Endodermal cell (in vitro differentiated cells): ENCODE measurements around the gene FAM89B. TPM values are rescaled to one million over a fixed set of nuclear protein-coding genes. Genes with fewer than 3 reads are reported as not detected.

ENCODE experiments used
- DNase-seq: peaks from one replicate; pipeline ENCODE4 v3.0.0-alpha.2; 2017
- H3K27ac ChIP-seq: 2 replicates; pipeline ENCODE4 v1.5.1; 2013; ENCODE audit warnings: mild to moderate bottlenecking, low read depth, low read length, moderate library complexity
- H3K27me3 ChIP-seq: 2 replicates; pipeline ENCODE4 v1.6.1; 2013; ENCODE audit warnings: mild to moderate bottlenecking, low read length, moderate library complexity; ENCODE audit not compliant: insufficient read depth, control insufficient read depth, poor library complexity, severe bottlenecking
- H3K36me3 ChIP-seq: 2 replicates; pipeline ENCODE4 v1.7.0; 2013; ENCODE audit warnings: mild to moderate bottlenecking, low read length, moderate library complexity; ENCODE audit not compliant: control insufficient read depth, insufficient read depth
- H3K4me1 ChIP-seq: one replicate; pipeline ENCODE4 v1.7.0; 2013; ENCODE audit warnings: low read length; ENCODE audit not compliant: control insufficient read depth, insufficient read depth
- H3K4me3 ChIP-seq: 2 replicates; pipeline ENCODE4 v1.5.1; 2013; ENCODE audit warnings: mild to moderate bottlenecking, low read length, moderate library complexity
- H3K9ac ChIP-seq: 2 replicates; pipeline ENCODE4 v1.6.1; 2013; ENCODE audit warnings: mild to moderate bottlenecking, low read length, moderate library complexity; ENCODE audit not compliant: poor library complexity, severe bottlenecking; ENCODE audit errors: extremely low read depth
- H3K9me3 ChIP-seq: 2 replicates; pipeline ENCODE4 v1.6.1; 2013; ENCODE audit warnings: mild to moderate bottlenecking, low read length, moderate library complexity; ENCODE audit not compliant: control insufficient read depth
- H3K27ac Mint-ChIP-seq: 2 replicates; pipeline ENCODE4 v1.8.0; 2020; ENCODE audit warnings: mixed read lengths
- H3K27me3 Mint-ChIP-seq: 2 replicates; pipeline ENCODE4 v1.8.0; 2021; ENCODE audit warnings: mild to moderate bottlenecking, mixed read lengths; ENCODE audit not compliant: insufficient read depth
- H3K36me3 Mint-ChIP-seq: 2 replicates; pipeline ENCODE4 v1.8.0; 2020; ENCODE audit warnings: low read depth, mixed read lengths
- H3K4me1 Mint-ChIP-seq: 2 replicates; pipeline ENCODE4 v1.8.0; 2020; ENCODE audit warnings: mixed read lengths
- H3K4me3 Mint-ChIP-seq: 2 replicates; pipeline ENCODE4 v1.8.0; 2020; ENCODE audit warnings: mild to moderate bottlenecking, moderate library complexity, mixed read lengths
- H3K9me3 Mint-ChIP-seq: 2 replicates; pipeline ENCODE4 v1.8.0; 2020; ENCODE audit warnings: mild to moderate bottlenecking, mixed read lengths
- WGBS, 2 experiments: methylation state at CpG; one replicate each; pipeline versions ENCODE4 v1.1.5 to v1.1.7; 2013; ENCODE audit warnings: missing lambda C conversion rate in 2 of 2, mixed read lengths in 1 of 2; ENCODE audit not compliant: insufficient coverage in 1 of 2, insufficient read length in 1 of 2; 5-methylcytosine and 5-hydroxymethylcytosine counted together
- total RNA-seq, 2 donors: library from RNA; stranded (reverse); fragmentation: NEBNext Ultra II Directional in 1 of 2; extraction: Animal tissue kit (Norgen Biotek cat#: 25700) in 1 of 2; gene quantifications; 2 replicates in 1 of 2; 3 replicates in 1 of 2; pipeline ENCODE4 v1.2.1, GENCODE V29; 2021
- TF ChIP-seq, protein P1 (sequence below): fragments of 200-600 bp; sonication (generic); conservative IDR thresholded peaks from 2 replicates; pipeline ENCODE4 v1.5.0; 2021; ENCODE audit warnings: antibody characterized with exemption, mild to moderate bottlenecking

FAM89B gene
- total RNA-seq, 2 donors from 2014 or later, result 23.3 to 24.9 TPM

DNA sequence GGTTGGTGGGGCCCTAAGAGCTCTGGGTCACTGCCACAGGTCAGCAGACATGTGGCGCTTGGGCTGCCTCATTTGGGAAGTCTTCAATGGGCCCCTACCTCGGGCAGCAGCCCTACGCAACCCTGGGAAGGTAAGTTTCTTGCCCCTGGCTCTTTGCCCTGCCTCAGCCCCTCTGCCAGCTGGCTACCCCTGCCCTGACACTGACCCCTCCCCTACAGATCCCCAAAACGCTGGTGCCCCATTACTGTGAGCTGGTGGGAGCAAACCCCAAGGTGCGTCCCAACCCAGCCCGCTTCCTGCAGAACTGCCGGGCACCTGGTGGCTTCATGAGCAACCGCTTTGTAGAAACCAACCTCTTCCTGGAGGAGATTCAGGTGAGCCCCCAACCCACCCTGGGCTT, 45.6 kb upstream of the FAM89B start:
- Histone ChIP-seq H3K27me3 (no peaks in the 10 kb centered on the region), H3K4me3 (no peak overlapping the region), H3K4me1 (peaks cover 2% of the 10 kb centered on the region), H3K9ac (no peak overlapping the region), H3K9me3 (no peaks in the 10 kb centered on the region), H3K36me3 (peaks cover 43% of the 10 kb centered on the region), H3K27ac (no peak overlapping the region)
- TF ChIP-seq, protein P1, sequence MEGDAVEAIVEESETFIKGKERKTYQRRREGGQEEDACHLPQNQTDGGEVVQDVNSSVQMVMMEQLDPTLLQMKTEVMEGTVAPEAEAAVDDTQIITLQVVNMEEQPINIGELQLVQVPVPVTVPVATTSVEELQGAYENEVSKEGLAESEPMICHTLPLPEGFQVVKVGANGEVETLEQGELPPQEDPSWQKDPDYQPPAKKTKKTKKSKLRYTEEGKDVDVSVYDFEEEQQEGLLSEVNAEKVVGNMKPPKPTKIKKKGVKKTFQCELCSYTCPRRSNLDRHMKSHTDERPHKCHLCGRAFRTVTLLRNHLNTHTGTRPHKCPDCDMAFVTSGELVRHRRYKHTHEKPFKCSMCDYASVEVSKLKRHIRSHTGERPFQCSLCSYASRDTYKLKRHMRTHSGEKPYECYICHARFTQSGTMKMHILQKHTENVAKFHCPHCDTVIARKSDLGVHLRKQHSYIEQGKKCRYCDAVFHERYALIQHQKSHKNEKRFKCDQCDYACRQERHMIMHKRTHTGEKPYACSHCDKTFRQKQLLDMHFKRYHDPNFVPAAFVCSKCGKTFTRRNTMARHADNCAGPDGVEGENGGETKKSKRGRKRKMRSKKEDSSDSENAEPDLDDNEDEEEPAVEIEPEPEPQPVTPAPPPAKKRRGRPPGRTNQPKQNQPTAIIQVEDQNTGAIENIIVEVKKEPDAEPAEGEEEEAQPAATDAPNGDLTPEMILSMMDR, result no peak
- DNase-seq, result no peak
- Mint-ChIP-seq H3K27ac (no peak overlapping the region), H3K9me3 (no peaks in the 10 kb centered on the region), H3K27me3 (peaks cover 4% of the 10 kb centered on the region), H3K36me3 (peaks cover 34% of the 10 kb centered on the region), H3K4me3 (peak overlapping the region; percentile 71), H3K4me1 (peaks cover 31% of the 10 kb centered on the region)
- 89 to 96% methylated on average over 5 to 8 of the region's 8 CpGs for WGBS, 2 experiments

DNA sequence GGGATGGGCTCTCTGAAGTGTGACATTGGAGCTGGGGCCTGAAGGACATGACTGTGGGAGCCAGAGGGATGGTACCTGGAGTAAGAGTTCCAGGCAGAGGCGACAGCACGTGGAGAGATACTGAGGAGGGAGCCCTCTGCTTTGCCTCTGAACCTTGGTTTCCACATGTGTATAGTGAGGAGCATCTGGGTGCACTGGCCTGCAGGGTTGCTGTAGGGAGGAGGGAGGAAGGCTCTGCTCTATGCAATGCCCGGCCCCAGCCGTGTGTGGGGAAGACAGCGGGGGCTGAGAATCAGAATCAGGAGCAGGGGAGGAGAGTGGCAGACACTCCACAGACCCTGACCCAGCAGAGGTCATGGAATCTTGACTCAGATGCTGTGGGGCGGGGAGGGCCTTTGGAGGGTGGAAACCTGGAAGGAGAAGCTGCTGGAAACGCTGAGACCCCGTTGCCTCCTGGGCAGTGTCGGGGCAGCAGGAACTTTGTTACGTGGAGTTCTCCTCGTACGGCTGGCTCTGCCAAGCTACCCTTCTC, 43.5 kb upstream of the FAM89B start:
- Mint-ChIP-seq H3K4me3 (no peak overlapping the region), H3K9me3 (no peaks in the 10 kb centered on the region), H3K27me3 (peaks cover 4% of the 10 kb centered on the region), H3K4me1 (peaks cover 11% of the 10 kb centered on the region), H3K27ac (no peak overlapping the region), H3K36me3 (peaks cover 42% of the 10 kb centered on the region)
- TF ChIP-seq, protein P1, result no peak
- Histone ChIP-seq H3K9me3 (no peaks in the 10 kb centered on the region), H3K4me1 (peaks cover 2% of the 10 kb centered on the region), H3K27me3 (no peaks in the 10 kb centered on the region), H3K27ac (no peak overlapping the region), H3K36me3 (peaks cover 56% of the 10 kb centered on the region), H3K4me3 (no peak overlapping the region), H3K9ac (no peak overlapping the region)
- 89 to 95% methylated on average over 3 to 12 of the region's 12 CpGs for WGBS, 2 experiments
- no peak for DNase-seq

DNA sequence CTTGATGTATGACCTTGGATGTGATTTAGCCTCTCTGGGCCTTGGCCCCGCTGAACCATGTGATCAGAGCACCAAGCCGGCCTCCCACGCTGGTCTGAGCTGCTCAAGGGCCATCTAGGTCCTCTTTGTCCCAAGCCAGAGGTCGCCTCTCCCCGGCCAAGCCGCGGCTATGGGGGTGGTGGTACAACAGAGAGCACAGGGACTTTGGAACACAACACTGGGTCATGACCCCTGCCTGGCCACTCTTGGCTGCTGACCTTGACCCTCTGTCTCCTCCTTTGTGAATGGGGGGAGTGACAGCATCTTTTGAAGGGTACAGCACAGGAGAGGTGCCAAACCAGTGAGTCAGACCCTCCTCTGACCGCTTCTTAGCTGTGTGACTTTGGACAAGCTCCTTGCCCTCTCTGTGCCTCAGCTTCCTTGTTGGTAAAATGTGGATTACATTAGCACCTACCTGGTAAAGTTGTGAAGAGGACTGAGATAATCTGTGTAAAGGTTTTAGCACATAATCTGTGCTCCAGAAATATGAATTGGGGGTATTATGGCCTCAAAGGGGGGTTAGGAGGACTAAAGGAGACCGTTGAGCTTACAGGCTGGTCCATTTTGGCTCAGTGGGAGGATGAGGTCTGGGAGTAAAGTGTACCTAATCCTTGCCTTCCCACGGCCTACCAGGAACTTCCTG, 42.7 kb upstream of the FAM89B start:
- 92% methylated on average over 6 to 10 of the region's 10 CpGs for whole genome bisulfite sequencing, 2 experiments
- no peak overlapping the region for H3K4me3 Mint-ChIP-seq
- no peaks in the 10 kb centered on the region for H3K4me1 ChIP-seq
- peaks cover 56% of the 10 kb centered on the region for H3K36me3 ChIP-seq
- no peaks in the 10 kb centered on the region for H3K27me3 Mint-ChIP-seq
- H3K27ac Mint-ChIP-seq, result peak overlapping the region; percentile 10
- peaks cover 5% of the 10 kb centered on the region for H3K4me1 Mint-ChIP-seq
- H3K27me3 ChIP-seq, result no peaks in the 10 kb centered on the region
- no peak overlapping the region for H3K4me3 ChIP-seq
- H3K36me3 Mint-ChIP-seq, result peaks cover 44% of the 10 kb centered on the region
- DNase-seq, result no peak
- H3K9ac ChIP-seq, result no peak overlapping the region
- no peak overlapping the region for H3K27ac ChIP-seq
- TF ChIP-seq, protein P1, result no peak
- no peaks in the 10 kb centered on the region for H3K9me3 Mint-ChIP-seq
- H3K9me3 ChIP-seq, result no peaks in the 10 kb centered on the region
